A549 (cell line): ENCODE results near the gene ZNF93. TPM values are rescaled to one million over a fixed set of nuclear protein-coding genes. Genes with fewer than 3 reads are reported as not detected.
"Not testable (repeated sequence)": the region's sequence is repeated elsewhere in the genome, so short reads cannot be mapped to it uniquely, and the experiment has no call there.

Experiments used
- ATAC-seq, 2 experiments: fragments of 200-7000 bp in 1 of 2; fragments of >200 bp in 1 of 2; cut with Nextera tagmentation in 1 of 2; cut with Tn5 transposase in 1 of 2; 3 replicates each; pipeline versions ENCODE4 v1.8.0 to v1.9.1; 2018 to 2020; ENCODE audit warnings: mild to moderate bottlenecking in 1 of 2, moderate library complexity in 1 of 2
- CTCF ChIA-PET: fragments of 300-600 bp; sonication (Branson Sonifier 250); formaldehyde crosslinking; extraction: SDS; loops from one replicate; lab custom pipeline; 2021; ENCODE audit warnings: antibody characterized with exemption, inconsistent platforms; lab: Yijun Ruan, JAX
- POLR2A ChIA-PET: fragments of 350-600 bp; formaldehyde crosslinking; extraction: SDS; loops from one replicate; lab custom pipeline; 2021; ENCODE audit warnings: antibody characterized with exemption, inconsistent platforms; lab: Yijun Ruan, JAX
- DNase-seq, 2 experiments: peaks; one replicate each; pipeline versions ENCODE4 v3.0.0 to v3.0.0-alpha.2; 2011 to 2016; ENCODE audit warnings: low read depth in 1 of 2, low spot score in 1 of 2
- FAIRE-seq: peaks from 2 replicates; lab custom pipeline; 2011; peaks lifted over from hg19 to GRCh38; lab: Jason Lieb, UNC
- H3K27ac ChIP-seq, 2 experiments: fragments of >200 bp; sonication (Bioruptor Twin); formaldehyde crosslinking; 3 replicates each; pipeline ENCODE4 v1.5.1; 2016 to 2017
- H3K4me1 ChIP-seq: fragments of >200 bp; sonication (Bioruptor Twin); formaldehyde crosslinking; 3 replicates; pipeline ENCODE4 v1.6.1; 2016
- H3K4me2 ChIP-seq: fragments of >200 bp; sonication (Bioruptor Twin); formaldehyde crosslinking; 3 replicates; pipeline ENCODE4 v1.6.1; 2016
- H3K4me3 ChIP-seq: fragments of >200 bp; sonication (Bioruptor Twin); formaldehyde crosslinking; 3 replicates; pipeline ENCODE4 v1.5.1; 2016
- H3K9me3 ChIP-seq: fragments of >200 bp; sonication (Bioruptor Twin); formaldehyde crosslinking; 3 replicates; pipeline ENCODE4 v1.6.1; 2016
- CEBPB ChIP-seq, 2 experiments: fragments of >200 bp in 1 of 2; sonication (Bioruptor Twin) in 1 of 2; formaldehyde crosslinking in 1 of 2; IDR thresholded peaks; 2 replicates each; pipeline ENCODE4 v1.6.1; 2012 to 2016
- E2F6 ChIP-seq: IDR thresholded peaks from 2 replicates; pipeline ENCODE4 v1.6.1; 2012; ENCODE audit warnings: low read depth, borderline replicate concordance
- EHF ChIP-seq: fragments of 250-450 bp; sonication (Bioruptor Pico); IDR thresholded peaks from 2 replicates; pipeline ENCODE4 v1.5.0; 2020; ENCODE audit warnings: mild to moderate bottlenecking
- HEYL ChIP-seq: fragments of 250-450 bp; sonication (Bioruptor Pico); IDR thresholded peaks from 2 replicates; pipeline ENCODE4 v1.8.0; 2021; ENCODE audit warnings: mild to moderate bottlenecking, moderate library complexity
- MAZ ChIP-seq: fragments of 150-350 bp; IDR thresholded peaks from 2 replicates; pipeline ENCODE4 v1.6.1; 2014; ENCODE audit warnings: antibody characterized with exemption, low read depth, low read length, borderline replicate concordance
- NFE2L2 ChIP-seq: fragments of 150-350 bp; conservative IDR thresholded peaks from 2 replicates; pipeline ENCODE4 v1.6.1; 2014; ENCODE audit warnings: low read length
- NPAS2 ChIP-seq: fragments of 250-450 bp; sonication (Bioruptor Pico); IDR thresholded peaks from 2 replicates; pipeline ENCODE4 v1.8.0; 2022; ENCODE audit warnings: mild to moderate bottlenecking, moderate library complexity, borderline replicate concordance
- POLR2A ChIP-seq: IDR thresholded peaks from 2 replicates; pipeline ENCODE4 v1.6.1; 2012; ENCODE audit warnings: mild to moderate bottlenecking, low read length
- POLR2AphosphoS2 ChIP-seq: conservative IDR thresholded peaks from 2 replicates; pipeline ENCODE4 v1.6.1; 2012; ENCODE audit warnings: low read length, improper control_type of control experiment, inconsistent platforms
- RAD21 ChIP-seq, 2 experiments: fragments of >200 bp in 1 of 2; sonication (Bioruptor Twin) in 1 of 2; formaldehyde crosslinking in 1 of 2; IDR thresholded peaks in 1 of 2; conservative IDR thresholded peaks in 1 of 2; 2 replicates in 1 of 2; 3 replicates in 1 of 2; pipeline ENCODE4 v1.6.1; 2012 to 2018; ENCODE audit warnings: inconsistent platforms in 1 of 2
- RCOR1 ChIP-seq: fragments of 150-350 bp; IDR thresholded peaks from 2 replicates; pipeline ENCODE4 v1.6.1; 2014; ENCODE audit warnings: antibody characterized with exemption, low read length, low read depth
- SMC3 ChIP-seq: fragments of >200 bp; sonication (Bioruptor Twin); formaldehyde crosslinking; IDR thresholded peaks from 3 replicates; pipeline ENCODE4 v1.6.1; 2018; ENCODE audit warnings: inconsistent platforms
- TP53 ChIP-seq: fragments of 250-450 bp; sonication (Bioruptor Pico); IDR thresholded peaks from 2 replicates; pipeline ENCODE4 v1.5.0; 2021; ENCODE audit warnings: mild to moderate bottlenecking, moderate library complexity
- USF2 ChIP-seq: fragments of 450-650 bp; IDR thresholded peaks from 2 replicates; pipeline ENCODE4 v1.6.1; 2014; ENCODE audit warnings: antibody characterized with exemption
- ZC3H11A ChIP-seq: fragments of 450-650 bp; IDR thresholded peaks from 2 replicates; pipeline ENCODE4 v1.6.1; 2014; ENCODE audit warnings: antibody characterized with exemption, mild to moderate bottlenecking
- ZFP36 ChIP-seq: fragments of 450-650 bp; IDR thresholded peaks from 2 replicates; pipeline ENCODE4 v1.6.1; 2014; ENCODE audit warnings: borderline replicate concordance; ENCODE audit not compliant: partially characterized antibody
- ZNF302 ChIP-seq: fragments of 250-450 bp; sonication (Bioruptor Pico); IDR thresholded peaks from 2 replicates; pipeline ENCODE4 v1.9.0; 2021; ENCODE audit warnings: inconsistent platforms, mild to moderate bottlenecking, moderate library complexity
- WGBS: methylation state at CpG from one replicate; pipeline ENCODE4 v1.1.6; 2017; ENCODE audit errors: missing lambda C conversion rate; 5-methylcytosine and 5-hydroxymethylcytosine counted together
- polyA plus RNA-seq, 4 experiments: library from polyadenylated mRNA; depleted of rRNA in 3 of 4; stranded (reverse); fragments of >200 nt; fragmentation: RNase III in 1 of 4; extraction: RNeasy Plus Mini Kit Qiagen cat#74134 plus additional on column Dnase treatment in 1 of 4; gene quantifications; 2 replicates in 3 of 4; 3 replicates in 1 of 4; pipeline ENCODE4 v1.2.3, GENCODE V29; 2011 to 2017
- TF ChIP-seq, protein P1 (sequence below): IDR thresholded peaks from 2 replicates; pipeline ENCODE4 v1.6.1; 2012
- TF ChIP-seq, protein P2 (sequence below): fragments of >200 bp; sonication (Bioruptor Twin); formaldehyde crosslinking; IDR thresholded peaks from 3 replicates; pipeline ENCODE4 v1.5.1; 2016

The ZNF93 gene
- polyA plus RNA-seq, 2 of the 4 experiments (the other 2 are of a cell fraction): not detected

GRCh38 chr19:19914596-19914995 lies 13.8 kb downstream of the ZNF93 start:
- 3% methylated on average over 3 of the region's 3 CpGs for WGBS
- TF ChIP-seq SMC3 (no peak), EHF (no peak), ZFP36 (no peak), HEYL (no peak), CEBPB (IDR thresholded peaks at IDR 0.05) (no peak), USF2 (no peak), POLR2AphosphoS2 (no peak), TP53 (CRISPR knock-in tag) (no peak), RCOR1 (no peak), ZC3H11A (no peak), NPAS2 (CRISPR knock-in tag) (no peak)
- no peak for FAIRE-seq
- no peak for ATAC-seq
- H3K4me2 ChIP-seq: no peak overlapping the region
- H3K4me3 ChIP-seq: no peak overlapping the region
- POLR2A ChIA-PET: no interaction called here
- CTCF ChIA-PET: no interaction called here
- no peaks in the 10 kb centered on the region for H3K9me3 ChIP-seq
- DNase-seq: no peak
- no peak overlapping the region for H3K27ac ChIP-seq
- no peaks in the 10 kb centered on the region for H3K4me1 ChIP-seq

- POLR2A ChIA-PET, FAIRE-seq, H3K4me1 ChIP-seq, H3K9me3 ChIP-seq, H3K4me2 ChIP-seq, CTCF ChIA-PET, ATAC-seq, H3K27ac ChIP-seq, H3K4me3 ChIP-seq: not testable (repeated sequence)
- WGBS: 34% methylated on average over 7 of the region's 7 CpGs
- peak in 1 of 2 experiments; percentile 21; a peak in 1 of 5 replicates for TF ChIP-seq RAD21 (conservative IDR thresholded peaks at IDR 0.05 in 1 of 2, IDR thresholded peaks at IDR 0.05 in 1 of 2)
- DNase-seq: peak in 1 of 2 experiments; percentile 3
These were observed 29.7 kb downstream of the ZNF93 start for GRCh38 chr19:19930417-19930816.

GRCh38 chr19:19933432-19934314 lies 32.9 kb downstream of the ZNF93 start:
- CTCF ChIA-PET, H3K9me3 ChIP-seq, POLR2A ChIA-PET: not testable (repeated sequence)

DNA sequence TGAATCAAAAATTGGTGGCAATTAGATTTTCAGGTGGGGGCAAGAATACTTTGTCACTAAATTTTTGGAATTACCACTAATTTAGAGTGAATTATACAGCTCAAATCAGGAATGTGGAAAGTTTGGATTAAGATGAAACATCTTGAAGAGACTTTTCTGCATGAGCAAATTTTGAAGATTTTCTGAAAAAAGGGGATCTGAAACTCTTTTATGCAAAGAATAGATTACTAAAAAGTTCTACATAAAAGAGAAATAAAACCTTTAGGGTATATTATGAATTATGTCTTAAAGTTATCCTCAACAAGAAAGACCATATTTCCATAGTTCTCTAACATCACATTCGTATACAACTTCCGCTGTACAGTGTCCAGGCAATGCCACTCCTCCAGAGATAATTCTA lies 36.7 kb downstream of the ZNF93 start:
- Histone ChIP-seq H3K9me3 (peaks cover 4% of the 10 kb centered on the region; the same call in 1 of the 3 replicates), H3K4me1 (no peaks in the 10 kb centered on the region), H3K4me3 (no peak overlapping the region), H3K4me2 (no peak overlapping the region), H3K27ac (no peak overlapping the region)
- 19% methylated on average over 2 of the region's 2 CpGs for WGBS
- ATAC-seq: no peak
- POLR2A ChIA-PET: no interaction called here
- TF ChIP-seq, protein P1, sequence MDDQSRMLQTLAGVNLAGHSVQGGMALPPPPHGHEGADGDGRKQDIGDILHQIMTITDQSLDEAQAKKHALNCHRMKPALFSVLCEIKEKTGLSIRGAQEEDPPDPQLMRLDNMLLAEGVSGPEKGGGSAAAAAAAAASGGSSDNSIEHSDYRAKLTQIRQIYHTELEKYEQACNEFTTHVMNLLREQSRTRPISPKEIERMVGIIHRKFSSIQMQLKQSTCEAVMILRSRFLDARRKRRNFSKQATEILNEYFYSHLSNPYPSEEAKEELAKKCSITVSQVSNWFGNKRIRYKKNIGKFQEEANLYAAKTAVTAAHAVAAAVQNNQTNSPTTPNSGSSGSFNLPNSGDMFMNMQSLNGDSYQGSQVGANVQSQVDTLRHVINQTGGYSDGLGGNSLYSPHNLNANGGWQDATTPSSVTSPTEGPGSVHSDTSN: no peak
- TF ChIP-seq POLR2A (no peak), HEYL (no peak), TP53 (CRISPR knock-in tag) (no peak), E2F6 (no peak), MAZ (no peak), NFE2L2 (no peak), ZFP36 (no peak), RCOR1 (no peak), ZNF302 (no peak)
- TF ChIP-seq, protein P2, sequence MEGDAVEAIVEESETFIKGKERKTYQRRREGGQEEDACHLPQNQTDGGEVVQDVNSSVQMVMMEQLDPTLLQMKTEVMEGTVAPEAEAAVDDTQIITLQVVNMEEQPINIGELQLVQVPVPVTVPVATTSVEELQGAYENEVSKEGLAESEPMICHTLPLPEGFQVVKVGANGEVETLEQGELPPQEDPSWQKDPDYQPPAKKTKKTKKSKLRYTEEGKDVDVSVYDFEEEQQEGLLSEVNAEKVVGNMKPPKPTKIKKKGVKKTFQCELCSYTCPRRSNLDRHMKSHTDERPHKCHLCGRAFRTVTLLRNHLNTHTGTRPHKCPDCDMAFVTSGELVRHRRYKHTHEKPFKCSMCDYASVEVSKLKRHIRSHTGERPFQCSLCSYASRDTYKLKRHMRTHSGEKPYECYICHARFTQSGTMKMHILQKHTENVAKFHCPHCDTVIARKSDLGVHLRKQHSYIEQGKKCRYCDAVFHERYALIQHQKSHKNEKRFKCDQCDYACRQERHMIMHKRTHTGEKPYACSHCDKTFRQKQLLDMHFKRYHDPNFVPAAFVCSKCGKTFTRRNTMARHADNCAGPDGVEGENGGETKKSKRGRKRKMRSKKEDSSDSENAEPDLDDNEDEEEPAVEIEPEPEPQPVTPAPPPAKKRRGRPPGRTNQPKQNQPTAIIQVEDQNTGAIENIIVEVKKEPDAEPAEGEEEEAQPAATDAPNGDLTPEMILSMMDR: no peak
- no peak for DNase-seq
- CTCF ChIA-PET: no interaction called here
- FAIRE-seq: no peak

More at GRCh38 chr19:19933432-19934314, 32.9 kb downstream of the ZNF93 start:
- not testable (repeated sequence) for ATAC-seq, H3K27ac ChIP-seq, DNase-seq, H3K4me1 ChIP-seq, H3K4me2 ChIP-seq, FAIRE-seq, H3K4me3 ChIP-seq
- WGBS: 4% methylated on average over 3 of the region's 3 CpGs
